PC-3 (cell line): ENCODE measurements around the gene CIAO1.

Source experiments
- EZH2 ChIP-seq: fragments of 300-600 bp; sonication (generic); IDR thresholded peaks from one replicate; pipeline ENCODE4 v1.6.1; 2017; ENCODE audit warnings: antibody characterized with exemption, mild to moderate bottlenecking, low read length; ENCODE audit not compliant: unreplicated experiment
- EZH2phosphoT487 ChIP-seq: fragments of 300-600 bp; sonication (generic); IDR thresholded peaks from 2 replicates; pipeline ENCODE4 v1.6.1; 2018; ENCODE audit warnings: mild to moderate bottlenecking, antibody characterized with exemption, low read length, borderline replicate concordance
- TF ChIP-seq, protein P1 (sequence below): fragments of 300-600 bp; sonication (generic); conservative IDR thresholded peaks from 2 replicates; pipeline ENCODE4 v1.5.1; 2017; ENCODE audit warnings: antibody characterized with exemption, low read depth, mild to moderate bottlenecking, low read length

DNA sequence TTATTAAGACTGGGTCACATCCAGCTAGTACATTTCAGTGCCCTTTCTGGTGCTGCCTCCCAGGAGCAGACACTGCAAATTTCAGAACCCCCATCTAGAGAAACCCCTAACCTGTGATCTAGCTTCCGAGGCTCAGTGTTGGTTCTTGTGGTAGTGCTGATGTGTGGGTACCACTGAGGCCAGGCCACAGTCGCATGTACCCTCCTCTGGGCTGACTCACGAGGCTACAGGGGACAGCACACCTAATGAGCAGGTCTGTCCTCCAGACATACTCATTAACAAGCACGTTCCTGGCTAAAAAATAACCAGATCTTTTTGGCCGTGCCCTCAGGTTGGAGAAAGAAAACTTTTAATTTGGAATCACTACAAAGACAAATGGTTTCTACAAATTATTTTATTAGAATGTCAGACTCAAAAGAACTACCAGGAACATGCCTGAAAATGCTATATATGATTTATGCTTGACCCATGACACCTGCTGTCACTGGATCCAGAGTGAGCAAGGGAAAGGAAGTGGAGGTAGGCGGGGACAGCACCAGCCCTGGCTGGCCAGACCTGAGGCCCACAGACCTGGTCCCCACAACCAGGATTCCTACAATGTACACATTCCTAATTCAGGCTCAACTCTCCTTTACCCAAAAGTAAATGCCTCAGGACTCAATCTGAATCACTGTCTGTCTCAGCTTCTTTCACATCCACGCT, 8.5 kb downstream of the CIAO1 start:
- TF ChIP-seq, protein P1, sequence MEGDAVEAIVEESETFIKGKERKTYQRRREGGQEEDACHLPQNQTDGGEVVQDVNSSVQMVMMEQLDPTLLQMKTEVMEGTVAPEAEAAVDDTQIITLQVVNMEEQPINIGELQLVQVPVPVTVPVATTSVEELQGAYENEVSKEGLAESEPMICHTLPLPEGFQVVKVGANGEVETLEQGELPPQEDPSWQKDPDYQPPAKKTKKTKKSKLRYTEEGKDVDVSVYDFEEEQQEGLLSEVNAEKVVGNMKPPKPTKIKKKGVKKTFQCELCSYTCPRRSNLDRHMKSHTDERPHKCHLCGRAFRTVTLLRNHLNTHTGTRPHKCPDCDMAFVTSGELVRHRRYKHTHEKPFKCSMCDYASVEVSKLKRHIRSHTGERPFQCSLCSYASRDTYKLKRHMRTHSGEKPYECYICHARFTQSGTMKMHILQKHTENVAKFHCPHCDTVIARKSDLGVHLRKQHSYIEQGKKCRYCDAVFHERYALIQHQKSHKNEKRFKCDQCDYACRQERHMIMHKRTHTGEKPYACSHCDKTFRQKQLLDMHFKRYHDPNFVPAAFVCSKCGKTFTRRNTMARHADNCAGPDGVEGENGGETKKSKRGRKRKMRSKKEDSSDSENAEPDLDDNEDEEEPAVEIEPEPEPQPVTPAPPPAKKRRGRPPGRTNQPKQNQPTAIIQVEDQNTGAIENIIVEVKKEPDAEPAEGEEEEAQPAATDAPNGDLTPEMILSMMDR: no peak
- TF ChIP-seq EZH2 (no peak), EZH2phosphoT487 (no peak)
